ENCODE results near the gene DLK1. TPM values are rescaled to one million over a fixed set of nuclear protein-coding genes. Genes with fewer than 3 reads are reported as not detected.

DLK1 gene
- total and polyA plus RNA-seq, 2 of the 13 experiments (the other 11 are each of a cell fraction or from before 2014, with no cell fraction given), result 95.5 to 312 TPM

- TF ChIP-seq, protein P1, sequence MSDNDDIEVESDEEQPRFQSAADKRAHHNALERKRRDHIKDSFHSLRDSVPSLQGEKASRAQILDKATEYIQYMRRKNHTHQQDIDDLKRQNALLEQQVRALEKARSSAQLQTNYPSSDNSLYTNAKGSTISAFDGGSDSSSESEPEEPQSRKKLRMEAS (IDR thresholded peaks at IDR 0.05), result peak; percentile 96
- TF ChIP-seq, protein P2, sequence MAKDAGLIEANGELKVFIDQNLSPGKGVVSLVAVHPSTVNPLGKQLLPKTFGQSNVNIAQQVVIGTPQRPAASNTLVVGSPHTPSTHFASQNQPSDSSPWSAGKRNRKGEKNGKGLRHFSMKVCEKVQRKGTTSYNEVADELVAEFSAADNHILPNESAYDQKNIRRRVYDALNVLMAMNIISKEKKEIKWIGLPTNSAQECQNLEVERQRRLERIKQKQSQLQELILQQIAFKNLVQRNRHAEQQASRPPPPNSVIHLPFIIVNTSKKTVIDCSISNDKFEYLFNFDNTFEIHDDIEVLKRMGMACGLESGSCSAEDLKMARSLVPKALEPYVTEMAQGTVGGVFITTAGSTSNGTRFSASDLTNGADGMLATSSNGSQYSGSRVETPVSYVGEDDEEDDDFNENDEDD (CRISPR knock-in tag; IDR thresholded peaks at IDR 0.05; ENCODE audit: borderline replicate concordance), result 0 out of 2 replicates have a peak, but pooled peaks have one; percentile 60
- peak; percentile 77; the same call in 1 of the 2 replicates for TF ChIP-seq LBX2 (CRISPR knock-in tag; IDR thresholded peaks at IDR 0.05; ENCODE audit: borderline replicate concordance)
- TF ChIP-seq POLR2G (IDR thresholded peaks at IDR 0.05; ENCODE audit: low read depth, low read length), result peak; percentile 59
- no peak for TF ChIP-seq FOXA1 (IDR thresholded peaks at IDR 0.05)
- no peak for TF ChIP-seq FOXA1 (CRISPR knock-in tag; IDR thresholded peaks at IDR 0.05)
- TF ChIP-seq CBX1 (IDR thresholded peaks at IDR 0.05; ENCODE audit: low read depth), result no peak
- no peak for TF ChIP-seq ASH2L (IDR thresholded peaks at IDR 0.05; ENCODE audit: insufficient read length, low read depth, low read length)
- TF ChIP-seq SMARCC2 (IDR thresholded peaks at IDR 0.05), result no peak
- TF ChIP-seq RARG (CRISPR knock-in tag; IDR thresholded peaks at IDR 0.05; ENCODE audit: low read depth), result no peak
- TF ChIP-seq MXD1 (CRISPR knock-in tag; IDR thresholded peaks at IDR 0.05), result peak; percentile 67; the same call in 1 of the 2 replicates
- TF ChIP-seq HNF4G (IDR thresholded peaks at IDR 0.05; ENCODE audit: borderline replicate concordance, low read depth, low read length), result no peak
- no peak for TF ChIP-seq HNF4G (CRISPR knock-in tag; IDR thresholded peaks at IDR 0.05; ENCODE audit: borderline replicate concordance, low read depth)
- TF ChIP-seq ZNF687 (CRISPR knock-in tag; IDR thresholded peaks at IDR 0.05), result peak; percentile 95
- TF ChIP-seq ZBTB2 (CRISPR knock-in tag; IDR thresholded peaks at IDR 0.05; ENCODE audit: low read depth), result peak; percentile 60; the same call in 1 of the 2 replicates
- TF ChIP-seq DBP (CRISPR knock-in tag; IDR thresholded peaks at IDR 0.05; ENCODE audit: not compliant biosample characterization), result no peak
- no peak for TF ChIP-seq ATF5 (CRISPR knock-in tag; IDR thresholded peaks at IDR 0.05; ENCODE audit: low read depth)
- TF ChIP-seq ZNF768 (CRISPR knock-in tag; IDR thresholded peaks at IDR 0.05), result no peak
- no peak; the same call in 1 of the 2 replicates for TF ChIP-seq ZNF777 (CRISPR knock-in tag; IDR thresholded peaks at IDR 0.05)
- no peak for TF ChIP-seq KLF12 (CRISPR knock-in tag; IDR thresholded peaks at IDR 0.05; ENCODE audit: borderline replicate concordance)
- no peak for TF ChIP-seq GLI4 (CRISPR knock-in tag; IDR thresholded peaks at IDR 0.05; ENCODE audit: borderline replicate concordance)
Observed at GRCh38 chr14:100726550-100727085, at the start of gene DLK1 (continued).
